Measurements from ENCODE around the gene B3GLCT. TPM values are rescaled to one million over a fixed set of nuclear protein-coding genes. Genes with fewer than 3 reads are reported as not detected.
"Not testable (repeated sequence)": the region's sequence is repeated elsewhere in the genome, so short reads cannot be mapped to it uniquely, and the experiment has no call there.

B3GLCT gene
- total and polyA plus RNA-seq, 8 donors, result 1.5 to 3.4 (median 2.0) TPM

DNA sequence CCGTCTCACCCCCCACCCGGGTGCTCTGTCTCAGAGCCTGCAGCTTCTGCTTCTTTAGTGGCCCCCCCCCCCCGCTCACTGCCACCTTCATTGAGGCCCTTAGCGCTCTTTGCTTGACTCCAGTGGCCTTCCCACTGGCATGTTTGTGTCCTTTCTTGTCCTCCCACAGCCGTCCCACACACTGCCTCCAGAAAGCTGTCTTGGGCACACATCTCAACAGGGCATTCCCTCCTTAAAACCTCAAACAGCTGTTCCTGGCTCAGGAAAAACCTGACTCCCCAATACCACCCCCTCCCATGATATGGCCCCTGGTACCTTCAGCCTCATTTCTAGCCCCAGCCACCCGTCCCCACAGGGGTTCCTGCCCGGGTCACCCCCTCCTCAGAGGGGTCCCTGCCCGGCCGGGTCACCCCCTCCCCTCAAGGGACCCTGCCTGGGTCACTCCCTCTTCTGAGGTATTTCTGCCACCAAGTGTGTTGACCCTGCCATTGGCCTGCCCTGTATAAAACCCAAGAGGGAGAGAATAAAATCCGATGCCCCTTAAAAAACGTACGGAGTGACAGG lies 8.9 kb downstream of the B3GLCT start:
- no peak overlapping the region for H3K27ac ChIP-seq
- DNase-seq, result no peak
- H3K36me3 ChIP-seq, result no peaks in the 10 kb centered on the region
- FAIRE-seq, result no peak
- no peak overlapping the region for H3K4me3 ChIP-seq
- H3K4me1 ChIP-seq, result peaks cover 0 to 3% (median 3%) of the 10 kb centered on the region in 3 donors
- no peak for ATAC-seq
- 82 to 89% methylated on average over 12 of the region's 12 CpGs for WGBS, 2 donors
- TF ChIP-seq CTCF (IDR thresholded peaks at IDR 0.05), result no peak
- H3K9me3 ChIP-seq, result no peaks in the 10 kb centered on the region
- intact Hi-C loops (cut with DNase I), result no loop called here
- no peaks in the 10 kb centered on the region for H3K27me3 ChIP-seq

DNA sequence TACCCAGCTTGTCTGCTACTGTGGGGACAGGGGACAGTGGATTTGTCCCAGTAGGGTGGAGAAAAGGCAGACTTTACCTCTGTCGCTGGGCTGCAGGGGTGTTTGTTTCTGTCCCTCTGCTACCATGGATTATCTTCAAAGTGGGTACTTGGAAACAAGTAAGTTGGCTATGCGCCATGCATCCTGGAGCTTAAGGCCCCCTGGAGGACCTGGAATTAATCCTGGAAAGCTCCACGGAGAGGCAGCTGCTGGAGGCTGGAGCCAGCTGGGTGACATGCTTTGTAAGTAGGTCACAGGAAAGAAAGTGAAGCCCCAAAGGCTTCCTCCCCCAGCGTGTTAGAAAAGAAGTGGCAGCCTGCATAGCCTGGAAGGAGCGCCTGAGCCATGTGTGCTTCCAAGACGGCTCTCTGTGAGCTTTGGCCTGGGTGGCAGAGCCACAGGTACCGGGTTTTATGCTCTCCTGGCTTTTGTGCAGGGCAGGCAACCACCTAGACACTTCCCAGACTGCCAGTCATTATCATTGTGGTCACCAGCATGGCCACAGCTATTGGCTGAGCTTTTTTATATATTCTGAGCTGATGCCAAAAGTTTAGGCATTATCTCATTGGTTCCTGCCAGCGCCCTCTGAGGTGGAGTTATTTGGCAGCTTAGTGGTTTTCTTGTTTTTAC lies 9.5 kb downstream of the B3GLCT start:
- Histone ChIP-seq H3K4me1 (peaks cover 0 to 3% (median 3%) of the 10 kb centered on the region in 3 donors), H3K27ac (peak overlapping the region in 1 of 4 donors; percentile 22), H3K4me3 (no peak overlapping the region), H3K36me3 (no peaks in the 10 kb centered on the region), H3K9me3 (no peaks in the 10 kb centered on the region), H3K27me3 (no peaks in the 10 kb centered on the region)
- no peak for FAIRE-seq
- peak in 3 of 6 donors; percentile 7 to 37 (median 20) for DNase-seq
- ATAC-seq, result peak; percentile 43 to 72 (median 55)
- no peak for TF ChIP-seq CTCF (IDR thresholded peaks at IDR 0.05)
- 51 to 62% methylated on average over 8 of the region's 8 CpGs for WGBS, 2 donors
- intact Hi-C loops (cut with DNase I), result no loop called here

- DNase-seq (no peak), FAIRE-seq (no peak), ATAC-seq (no peak)
- Histone ChIP-seq H3K36me3 (no peaks in the 10 kb centered on the region), H3K27ac (peak overlapping the region in 1 of 4 donors; percentile 22), H3K9me3 (no peaks in the 10 kb centered on the region), H3K4me3 (no peak overlapping the region), H3K4me1 (peaks cover 0 to 3% (median 3%) of the 10 kb centered on the region in 3 donors), H3K27me3 (no peaks in the 10 kb centered on the region)
- no peak for TF ChIP-seq CTCF (IDR thresholded peaks at IDR 0.05)
- intact Hi-C loops (cut with DNase I), result no loop called here
- 52 to 62% methylated on average over 4 of the region's 4 CpGs for WGBS, 2 donors
Measured at GRCh38 chr13:31209841-31210210, 10.1 kb downstream of the B3GLCT start.

- H3K4me3 ChIP-seq, result no peak overlapping the region
- ATAC-seq (no peak), FAIRE-seq (no peak), DNase-seq (no peak)
- 81 to 82% methylated on average over 2 of the region's 2 CpGs for WGBS, 2 donors
- no peak overlapping the region for H3K27ac ChIP-seq
- H3K36me3 ChIP-seq, result no peaks in the 10 kb centered on the region
- intact Hi-C loops (cut with DNase I), result no loop called here
- TF ChIP-seq CTCF (IDR thresholded peaks at IDR 0.05), result no peak
- H3K4me1 ChIP-seq, result peaks cover 0 to 3% (median 3%) of the 10 kb centered on the region in 3 donors
- no peaks in the 10 kb centered on the region for H3K9me3 ChIP-seq
- no peaks in the 10 kb centered on the region for H3K27me3 ChIP-seq
Measured at GRCh38 chr13:31213651-31214289, 14.0 kb downstream of the B3GLCT start.

GRCh38 chr13:31214435-31214834 lies 14.7 kb downstream of the B3GLCT start:
- Histone ChIP-seq H3K27ac (no peak overlapping the region), H3K36me3 (no peaks in the 10 kb centered on the region), H3K4me1 (peaks cover 0 to 3% (median 3%) of the 10 kb centered on the region in 3 donors), H3K9me3 (no peaks in the 10 kb centered on the region), H3K27me3 (no peaks in the 10 kb centered on the region), H3K4me3 (no peak overlapping the region)
- ATAC-seq, result no peak
- WGBS, 2 donors, result 79 to 91% methylated on average over 1 of the region's 1 CpG
- TF ChIP-seq CTCF (IDR thresholded peaks at IDR 0.05), result no peak
- FAIRE-seq, result no peak
- intact Hi-C loops (cut with DNase I), result no loop called here
- DNase-seq, result no peak

GRCh38 chr13:31216916-31217315 lies 17.1 kb downstream of the B3GLCT start:
- intact Hi-C loops (cut with DNase I); H3K27me3 ChIP-seq; FAIRE-seq; H3K4me1 ChIP-seq; ATAC-seq; H3K27ac ChIP-seq; H3K9me3 ChIP-seq; H3K36me3 ChIP-seq; DNase-seq; H3K4me3 ChIP-seq: not testable (repeated sequence)
- WGBS, 2 donors, result 97 to 98% methylated on average over 2 of the region's 2 CpGs

Data from pancreas (tissue), 10 donors.